ENCODE results near the gene LCOR.

- TF ChIP-seq, protein P1, sequence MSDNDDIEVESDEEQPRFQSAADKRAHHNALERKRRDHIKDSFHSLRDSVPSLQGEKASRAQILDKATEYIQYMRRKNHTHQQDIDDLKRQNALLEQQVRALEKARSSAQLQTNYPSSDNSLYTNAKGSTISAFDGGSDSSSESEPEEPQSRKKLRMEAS (CRISPR knock-in tag; IDR thresholded peaks at IDR 0.05), result no peak
- TF ChIP-seq CTCF (IDR thresholded peaks at IDR 0.05), result no peak
- TF ChIP-seq E2F4 (CRISPR knock-in tag; IDR thresholded peaks at IDR 0.05; ENCODE audit: borderline replicate concordance, low read depth), result no peak
- no peak for TF ChIP-seq MXD4 (CRISPR knock-in tag; IDR thresholded peaks at IDR 0.05; ENCODE audit: borderline replicate concordance)
- TF ChIP-seq USF1 (CRISPR knock-in tag; IDR thresholded peaks at IDR 0.05), result no peak
- TF ChIP-seq, protein P2, sequence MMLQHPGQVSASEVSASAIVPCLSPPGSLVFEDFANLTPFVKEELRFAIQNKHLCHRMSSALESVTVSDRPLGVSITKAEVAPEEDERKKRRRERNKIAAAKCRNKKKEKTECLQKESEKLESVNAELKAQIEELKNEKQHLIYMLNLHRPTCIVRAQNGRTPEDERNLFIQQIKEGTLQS (CRISPR knock-in tag; conservative IDR thresholded peaks at IDR 0.05), result no peak
- no peak for TF ChIP-seq ATF1 (CRISPR knock-in tag; IDR thresholded peaks at IDR 0.05)
- no peak for TF ChIP-seq ZNF121 (CRISPR knock-in tag; IDR thresholded peaks at IDR 0.05)
- no peak for TF ChIP-seq NFYB (CRISPR knock-in tag; conservative IDR thresholded peaks at IDR 0.05; ENCODE audit: low read depth)
- no peak for TF ChIP-seq SMAD4 (CRISPR knock-in tag; IDR thresholded peaks at IDR 0.05)
- no peak for TF ChIP-seq AFF4 (CRISPR knock-in tag; IDR thresholded peaks at IDR 0.05; ENCODE audit: borderline replicate concordance)
Measured at GRCh38 chr10:96917628-96918027, 85.5 kb downstream of the LCOR start.
